NCI-H345 (cell line): ENCODE measurements around the gene SLC7A11.
A peak's percentile ranks its signal among the peaks of the same experiment; 100 is the strongest.

ENCODE experiments used
- DNase-seq: peaks from one replicate; lab custom pipeline; 2025; lab: John Stamatoyannopoulos, UW

SLC7A11 gene

DNA sequence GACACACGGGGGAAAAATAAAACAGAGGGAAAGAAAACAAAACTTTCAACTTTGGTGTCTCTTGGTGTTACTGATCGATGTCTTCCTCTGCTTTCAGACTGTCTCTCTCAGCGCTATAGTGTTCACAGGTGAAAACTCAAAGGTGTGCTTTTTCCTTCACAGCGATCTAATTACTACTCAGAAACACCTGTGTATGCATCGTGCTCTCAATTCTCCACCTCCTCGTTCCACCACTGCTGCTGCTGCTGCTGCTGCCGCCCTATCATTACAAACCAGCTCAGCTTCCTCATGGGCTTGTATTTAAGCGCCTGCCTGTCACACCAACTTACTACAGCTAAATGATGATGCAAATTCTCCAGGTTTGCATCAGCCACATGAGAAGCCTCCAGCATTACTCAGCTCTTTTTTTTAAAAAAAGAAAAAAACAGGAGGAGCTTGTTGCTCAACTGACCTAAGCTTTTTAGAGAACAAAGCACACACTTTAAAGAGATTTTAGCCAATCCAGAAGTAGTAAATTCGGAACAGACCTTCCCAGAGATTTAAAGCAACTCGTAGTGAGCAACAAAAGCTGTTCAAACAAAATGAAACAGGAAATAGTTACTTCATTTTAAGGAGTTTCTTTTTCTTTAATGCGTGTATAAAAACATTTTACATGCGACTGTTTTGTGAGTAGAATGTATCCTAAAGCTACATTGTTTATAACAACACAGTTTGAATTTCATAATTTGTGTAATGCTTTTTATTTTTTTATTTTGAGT is at the start of gene SLC7A11:
SLC7A11 (minus strand) TSS at position 274 of the 758 bp plus-strand sequence. CDS start 280 bp downstream, outside the sequence.
- DNase-seq = peak; percentile 79

DNA sequence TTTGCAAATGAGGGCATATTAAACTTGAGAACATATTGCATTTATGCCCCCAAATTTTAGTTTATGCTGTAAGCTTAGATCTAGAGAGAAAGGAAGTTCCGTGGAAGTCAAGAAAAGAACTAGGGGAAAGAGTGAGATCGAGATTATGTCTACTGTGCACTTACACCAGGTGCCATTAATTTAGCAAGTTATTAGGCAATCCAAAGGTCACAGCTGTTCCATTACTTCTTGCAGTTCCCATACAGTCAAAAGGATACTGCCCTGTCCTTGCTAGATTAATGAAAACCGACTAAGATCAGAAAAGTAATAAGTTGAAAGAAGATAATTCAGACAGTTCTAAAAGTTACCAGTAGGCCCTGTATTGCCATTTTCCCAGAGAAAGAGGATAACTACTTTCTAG is 49.3 kb upstream of the SLC7A11 start:
- no peak for DNase-seq

DNA sequence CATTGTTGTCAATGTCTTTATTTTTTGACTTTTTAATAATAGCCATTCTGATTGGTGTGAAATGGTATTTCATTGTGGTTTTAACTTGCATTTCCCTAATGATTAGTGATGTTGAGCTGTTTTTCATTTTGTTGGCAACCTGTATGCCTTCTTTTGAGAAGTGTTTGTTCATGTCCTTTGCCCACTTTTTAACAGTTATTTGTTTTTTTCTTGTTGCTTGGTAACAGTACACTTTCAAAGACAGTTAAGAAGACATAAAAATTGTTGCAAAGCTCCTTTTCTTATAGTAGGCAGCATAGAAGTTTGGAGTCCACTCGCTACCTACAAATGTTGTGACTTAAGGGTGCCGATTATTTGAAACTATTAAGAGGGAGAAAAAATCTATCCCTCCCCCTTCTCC is 48.7 kb upstream of the SLC7A11 start:
- DNase-seq = no peak

DNA sequence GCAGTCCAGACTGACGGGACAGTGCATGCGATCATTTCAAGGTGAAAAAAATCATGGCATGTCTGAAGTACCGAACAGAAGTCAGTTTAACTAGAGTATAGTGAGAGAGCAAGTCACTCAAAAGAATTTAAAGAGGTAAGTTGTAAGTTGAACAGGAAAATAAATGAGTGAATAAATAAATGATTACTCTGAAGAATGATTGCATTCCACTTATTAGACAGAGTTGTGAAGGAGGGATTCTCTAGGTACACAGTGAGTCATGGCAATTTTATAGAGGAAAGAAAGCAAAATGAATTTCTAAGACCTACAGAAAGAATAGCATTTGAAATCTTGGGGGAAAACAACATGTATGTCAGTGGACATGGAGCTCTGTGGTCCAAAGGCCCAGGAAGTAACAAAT is 37.1 kb upstream of the SLC7A11 start:
- DNase-seq = no peak

DNA sequence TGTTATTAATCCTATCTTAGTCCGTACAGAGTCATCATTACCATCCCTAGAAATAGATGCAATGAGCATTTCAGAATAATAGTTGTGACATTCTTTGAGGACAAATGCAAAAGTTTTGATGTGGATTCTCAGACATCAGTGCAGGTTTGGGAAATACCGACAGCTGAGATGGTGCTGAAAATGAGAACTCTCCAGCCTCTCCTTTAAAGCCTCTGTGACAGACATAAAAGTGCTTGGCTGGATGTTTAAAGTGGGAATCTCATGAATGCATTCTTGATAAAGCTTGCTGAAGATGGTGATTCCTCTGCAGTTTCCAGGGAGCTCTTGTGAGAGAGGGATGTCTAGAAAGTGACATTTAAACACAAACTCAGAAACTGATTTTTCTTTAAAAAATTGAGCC is 35.0 kb upstream of the SLC7A11 start:
- DNase-seq = no peak

DNA sequence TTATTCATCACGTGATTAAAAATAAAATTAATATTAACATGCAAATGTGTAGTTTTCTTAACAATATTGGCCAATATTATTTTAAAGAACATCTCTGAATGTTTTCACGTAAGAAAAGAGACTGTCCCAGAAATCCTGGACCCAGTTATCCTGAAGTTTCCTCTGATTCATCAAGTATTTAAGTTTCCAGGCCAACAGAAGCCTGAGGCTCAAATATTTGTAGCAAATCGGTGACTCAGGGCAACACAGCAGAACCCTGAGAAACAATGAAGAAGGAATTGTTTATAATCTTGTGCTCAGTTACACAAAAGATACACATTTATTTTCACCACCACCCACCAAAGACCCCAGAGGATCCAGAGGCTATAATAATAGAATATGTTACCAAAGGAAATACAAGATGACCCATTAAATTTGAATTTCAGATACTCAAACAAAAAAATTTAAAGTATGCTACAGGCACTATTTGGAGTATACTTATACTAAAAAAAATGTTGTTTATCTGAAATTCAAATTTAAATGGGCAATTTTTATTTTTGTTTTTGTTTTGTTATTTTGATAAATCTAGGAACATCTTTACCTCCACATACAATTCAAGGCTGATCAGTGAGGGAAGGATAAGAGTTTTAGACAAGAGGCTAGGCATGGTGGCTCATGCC is 33.9 kb upstream of the SLC7A11 start:
- no peak for DNase-seq

DNA sequence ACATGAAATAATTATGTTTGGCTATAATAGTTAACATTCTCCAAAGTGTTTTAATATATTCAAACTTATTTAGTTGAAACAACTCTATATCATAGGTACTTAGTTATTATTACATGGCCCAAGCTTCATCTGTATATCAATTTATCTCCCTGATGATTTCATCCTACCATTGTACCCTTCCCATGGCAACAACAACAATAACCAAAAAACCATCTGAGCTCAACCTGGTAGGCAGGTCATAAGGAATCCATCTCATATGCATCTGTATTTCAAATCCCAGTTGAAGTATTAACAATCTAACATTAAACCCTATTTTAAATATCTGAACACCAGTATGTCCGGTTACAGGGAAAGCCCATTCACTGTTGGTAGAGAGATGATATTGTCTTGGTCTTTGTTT is 33.1 kb upstream of the SLC7A11 start:
- no peak for DNase-seq

DNA sequence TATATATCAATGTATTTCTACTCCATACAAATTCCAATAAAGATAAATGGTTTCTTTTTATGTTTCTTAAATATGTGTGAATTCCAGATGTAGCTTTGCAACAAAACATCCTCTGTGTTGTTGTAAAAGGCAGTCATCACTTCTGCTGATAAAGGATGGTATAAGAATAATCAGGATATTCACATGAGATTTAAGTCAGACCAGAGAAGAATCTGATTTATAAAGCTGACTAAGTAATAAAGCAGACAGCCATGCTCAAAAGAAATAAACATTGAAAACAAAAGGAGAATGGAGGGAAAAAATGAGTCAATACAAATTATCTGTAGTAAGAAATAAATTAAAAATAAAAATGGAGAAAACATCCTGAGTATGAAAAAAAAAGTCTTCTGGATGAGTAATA is 27.0 kb upstream of the SLC7A11 start:
- no peak for DNase-seq

DNA sequence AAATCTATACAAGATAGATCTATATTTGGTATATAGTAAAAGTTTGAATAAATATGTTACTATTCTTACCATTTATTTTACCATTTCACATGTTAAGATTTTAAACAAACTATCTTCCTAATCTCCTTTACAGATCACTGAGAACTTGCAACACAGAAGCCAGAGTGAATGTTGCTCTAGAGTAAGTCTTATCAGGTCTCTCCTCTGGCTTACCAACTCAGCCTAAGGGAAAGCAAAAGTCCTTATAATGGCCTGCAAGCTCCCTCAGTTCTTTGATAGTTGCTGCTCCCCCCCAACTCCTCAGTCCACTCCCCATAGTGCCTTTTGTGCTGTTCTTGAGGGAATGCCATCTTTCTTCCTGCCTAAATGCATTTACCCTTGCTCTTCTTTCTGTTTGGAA is 25.7 kb upstream of the SLC7A11 start:
- no peak for DNase-seq

DNA sequence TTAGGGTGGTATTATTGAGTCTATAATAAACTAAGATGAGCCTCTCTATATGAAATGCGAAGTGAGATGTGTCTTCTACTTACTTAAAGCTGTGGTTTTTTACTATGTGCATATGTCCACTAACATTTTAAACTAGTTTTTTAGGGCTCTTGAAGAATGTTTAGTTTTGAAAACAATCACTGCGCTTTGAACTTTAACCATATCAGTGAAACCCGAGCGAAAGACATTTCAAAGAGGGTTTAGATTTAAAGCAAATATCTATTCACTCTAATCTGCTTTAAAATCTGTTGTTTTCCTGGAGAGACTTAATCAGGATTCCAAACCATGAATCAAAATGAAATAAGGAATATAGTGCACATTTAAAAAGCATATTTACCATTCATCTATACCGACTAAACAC is 24.8 kb upstream of the SLC7A11 start:
- no peak for DNase-seq

DNA sequence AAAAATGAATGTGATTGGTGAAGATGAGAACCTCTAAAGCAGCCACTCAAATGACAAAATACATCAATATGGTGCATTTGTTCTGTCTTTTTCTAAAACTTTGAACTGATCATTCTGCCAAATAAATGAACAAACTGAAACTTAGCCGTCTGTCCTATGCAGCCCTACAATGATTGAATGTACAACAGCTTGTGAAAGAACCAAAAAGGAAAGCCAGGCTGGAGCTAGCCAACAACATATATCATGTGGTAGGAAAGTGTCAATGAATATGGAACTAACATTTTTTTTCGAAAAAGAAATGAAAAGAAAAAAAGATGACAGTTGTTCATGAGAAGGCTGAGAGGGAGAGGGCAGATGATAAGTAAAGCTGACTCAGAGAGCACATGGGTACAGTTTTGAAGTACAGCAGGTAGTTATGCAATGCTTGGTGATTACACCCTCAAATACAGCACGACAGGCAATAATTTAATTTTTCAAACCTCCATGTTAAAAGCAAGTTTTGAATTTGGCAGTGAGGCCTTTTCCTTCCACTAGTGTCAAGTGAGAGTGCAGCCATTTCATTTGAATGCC is 21.2 kb upstream of the SLC7A11 start:
- no peak for DNase-seq

DNA sequence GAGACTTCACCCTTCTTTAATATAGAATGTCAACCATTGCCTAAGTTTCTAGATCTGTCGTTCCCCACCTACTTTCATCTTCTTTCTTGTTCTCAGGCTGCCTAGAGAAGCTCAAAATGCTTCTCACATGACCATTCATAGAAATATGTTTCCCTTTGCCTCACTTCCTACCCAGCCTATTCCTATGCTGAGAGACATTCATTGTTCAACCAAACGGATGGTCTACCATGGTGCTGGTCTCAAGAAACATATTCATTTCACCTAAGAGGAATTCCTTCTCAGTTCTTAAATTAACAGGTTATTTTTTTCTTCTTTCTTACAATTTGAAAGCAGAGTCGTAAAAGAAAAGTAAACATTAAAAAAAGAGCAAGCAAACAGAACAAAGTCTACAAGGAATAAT is 20.3 kb upstream of the SLC7A11 start:
- DNase-seq = no peak

DNA sequence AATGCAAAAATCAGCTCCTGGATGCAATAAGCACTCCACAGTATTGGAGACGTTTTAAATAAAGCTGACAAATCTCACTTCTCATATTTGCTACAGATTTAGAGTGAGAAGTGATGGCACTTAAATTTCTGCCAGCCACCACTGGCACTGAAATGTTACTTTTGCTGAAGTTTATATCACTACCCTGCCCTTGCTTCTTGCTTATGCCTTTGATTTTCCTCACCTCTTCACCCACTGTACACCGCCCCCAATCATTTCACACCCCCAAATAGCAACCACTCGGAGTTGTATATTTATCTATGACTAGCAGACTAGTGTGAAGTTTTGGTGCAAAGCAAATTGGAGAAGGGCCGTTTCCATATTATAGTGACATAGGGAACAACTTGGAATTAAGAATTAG is 19.9 kb upstream of the SLC7A11 start:
- DNase-seq = no peak

DNA sequence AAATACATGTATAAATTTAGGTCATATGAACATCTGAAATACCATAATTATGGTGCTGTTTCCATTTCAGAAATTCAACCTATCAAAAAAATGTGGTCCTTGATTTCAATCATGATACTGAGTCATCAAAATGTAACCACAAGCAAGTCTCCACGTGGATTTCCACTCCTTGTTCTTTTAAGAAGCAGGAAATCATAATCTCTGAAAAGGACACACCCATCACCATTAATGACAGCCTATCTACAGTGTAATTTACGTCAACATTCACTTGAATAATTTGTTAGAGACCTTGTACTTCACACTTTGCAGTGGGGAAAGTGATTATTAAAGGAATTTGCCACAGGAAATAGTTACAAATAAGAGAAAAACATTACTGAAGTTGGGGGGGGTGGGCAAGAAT is 17.7 kb upstream of the SLC7A11 start:
- DNase-seq = no peak

DNA sequence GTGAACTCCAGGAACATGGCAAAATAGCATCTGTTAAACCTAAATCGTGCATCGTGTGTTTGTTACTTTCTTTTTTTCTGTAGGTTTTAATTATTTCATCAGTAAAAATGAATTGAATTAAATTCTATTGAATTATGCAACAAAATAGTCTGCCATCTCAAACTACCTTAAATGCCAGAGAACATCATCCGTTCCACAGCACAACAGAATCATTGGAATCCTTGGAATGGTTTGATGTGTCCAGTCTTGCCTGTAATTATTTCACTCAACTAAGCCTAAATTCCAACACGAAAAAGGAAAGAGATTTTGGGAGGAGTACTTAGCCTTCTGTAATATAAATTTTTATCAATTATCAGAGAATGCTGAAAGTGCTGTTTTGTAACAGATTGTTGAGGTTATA is 17.1 kb upstream of the SLC7A11 start:
- DNase-seq = no peak

DNA sequence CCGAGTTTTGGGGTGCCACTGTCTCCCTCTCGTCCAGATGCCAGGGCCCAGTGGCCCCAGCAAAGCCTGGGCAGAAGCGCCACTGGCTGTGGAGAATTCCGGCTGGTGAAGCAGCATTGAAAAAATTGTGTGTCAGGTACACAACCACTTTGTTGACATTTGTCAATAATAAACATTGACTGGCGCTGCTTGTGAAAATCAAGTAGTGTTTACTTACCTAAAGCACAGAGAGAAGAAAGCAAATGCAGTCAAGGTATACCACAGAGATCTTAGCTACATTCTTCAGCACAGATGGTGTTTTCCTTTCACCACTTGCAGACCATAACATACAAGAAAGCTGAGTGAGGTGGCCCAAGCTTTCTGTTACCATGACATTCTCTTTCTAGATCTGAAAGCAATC is 14.5 kb upstream of the SLC7A11 start:
- no peak for DNase-seq

DNA sequence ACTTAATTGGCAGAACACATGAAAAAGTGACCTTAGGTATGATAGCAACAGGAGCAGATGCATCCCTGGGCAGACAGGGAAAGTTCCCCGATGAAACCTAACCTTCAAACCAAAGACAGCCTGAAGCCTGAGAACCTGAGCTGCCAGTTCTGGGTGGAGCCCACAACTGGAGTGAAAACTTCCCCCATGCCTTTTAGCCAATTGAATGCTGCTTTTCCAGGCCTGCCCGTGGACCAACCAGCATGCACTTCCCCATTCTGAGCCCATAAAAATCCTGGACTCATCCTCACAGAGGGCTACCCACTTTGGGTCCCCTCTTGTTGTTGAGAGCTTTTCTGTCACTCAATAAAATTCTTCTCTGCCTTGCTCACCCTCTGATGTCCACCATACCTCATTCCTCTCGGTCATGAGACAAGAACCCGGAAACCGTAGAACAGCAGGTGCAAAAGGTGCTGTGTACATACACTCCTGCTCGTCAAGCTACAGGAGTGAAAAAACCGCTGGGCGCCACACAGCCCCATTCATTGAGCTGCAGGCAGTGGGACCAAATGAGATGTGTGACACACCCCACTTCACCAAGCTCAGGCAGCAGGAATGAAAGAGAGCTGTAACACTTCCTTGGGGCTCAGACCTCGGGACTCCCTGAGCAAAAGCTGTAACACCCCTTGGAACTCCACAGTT is 13.9 kb upstream of the SLC7A11 start:
- DNase-seq = no peak

DNA sequence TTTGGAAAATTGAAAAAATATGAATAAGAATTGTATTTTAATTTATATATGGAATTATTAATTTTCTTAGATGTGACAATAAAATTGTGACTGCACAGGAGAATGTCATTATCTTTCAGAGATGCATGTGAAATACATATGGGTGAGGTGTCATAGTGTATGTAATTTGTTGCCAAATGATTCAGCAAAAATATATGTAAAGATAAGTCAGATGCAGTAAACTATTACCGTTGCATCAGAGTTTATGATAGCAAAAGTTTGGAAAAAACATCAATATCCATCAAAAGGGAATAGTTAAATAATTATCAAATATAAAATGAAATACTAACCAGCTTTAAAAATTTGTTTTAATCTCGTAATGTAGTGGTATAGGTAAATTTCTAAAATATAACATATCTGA is 10.4 kb upstream of the SLC7A11 start:
- no peak for DNase-seq

DNA sequence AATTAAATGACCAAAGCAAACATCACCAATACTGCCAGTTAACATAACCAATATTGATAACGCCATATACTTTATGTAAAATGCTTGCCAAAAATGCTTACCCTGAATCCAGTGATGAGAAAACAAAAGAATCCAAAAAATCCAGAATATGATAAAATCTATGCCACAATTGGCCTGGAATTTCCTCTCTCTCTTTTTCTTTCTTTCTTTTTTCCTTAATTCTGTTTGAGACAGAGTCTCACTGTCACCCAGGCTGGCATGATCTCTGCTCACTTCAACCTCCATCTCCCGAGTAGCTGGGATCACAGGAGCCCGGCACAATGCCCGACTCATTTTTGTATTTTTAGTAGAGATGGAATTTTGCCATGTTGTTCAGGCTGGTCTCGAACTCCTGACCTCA is 9.8 kb upstream of the SLC7A11 start:
- no peak for DNase-seq

DNA sequence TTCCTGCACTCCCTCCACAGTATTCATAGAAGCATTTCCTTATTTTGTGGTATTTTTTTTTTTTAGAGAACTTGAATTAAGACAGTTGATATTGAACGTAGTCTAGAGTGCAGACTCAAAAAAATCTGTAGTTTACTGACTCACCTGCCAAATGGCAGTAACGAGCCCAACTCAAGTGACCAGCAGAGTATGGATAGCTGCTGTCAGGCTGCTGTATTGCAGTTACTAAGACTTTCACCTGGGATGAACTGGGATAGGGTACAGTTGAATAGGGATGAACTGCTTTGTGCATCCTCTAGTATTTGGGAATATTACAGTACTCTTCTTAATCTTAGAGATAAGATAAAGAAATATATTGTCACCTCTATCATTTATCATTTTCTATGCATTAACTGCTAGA is 7.0 kb upstream of the SLC7A11 start:
- no peak for DNase-seq

DNA sequence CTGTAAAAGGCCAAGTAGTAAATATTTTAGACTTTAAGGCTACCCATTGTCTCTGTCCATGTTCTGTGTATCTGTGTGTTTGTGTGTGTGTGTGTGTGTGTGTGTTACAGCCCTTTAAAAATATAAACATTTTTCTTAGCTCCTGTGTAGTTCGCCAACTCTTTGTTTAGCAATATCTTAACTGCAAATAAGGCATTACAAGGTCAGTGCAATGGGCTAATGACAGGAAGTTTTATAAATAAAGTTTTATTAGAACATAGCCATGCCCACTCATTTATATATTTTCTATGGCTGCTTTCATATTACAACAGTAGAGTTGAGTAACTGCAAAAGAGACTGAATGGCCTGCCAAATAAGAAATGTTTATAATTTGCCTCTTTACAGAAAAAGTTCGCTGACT is 5.9 kb upstream of the SLC7A11 start:
- DNase-seq = no peak

DNA sequence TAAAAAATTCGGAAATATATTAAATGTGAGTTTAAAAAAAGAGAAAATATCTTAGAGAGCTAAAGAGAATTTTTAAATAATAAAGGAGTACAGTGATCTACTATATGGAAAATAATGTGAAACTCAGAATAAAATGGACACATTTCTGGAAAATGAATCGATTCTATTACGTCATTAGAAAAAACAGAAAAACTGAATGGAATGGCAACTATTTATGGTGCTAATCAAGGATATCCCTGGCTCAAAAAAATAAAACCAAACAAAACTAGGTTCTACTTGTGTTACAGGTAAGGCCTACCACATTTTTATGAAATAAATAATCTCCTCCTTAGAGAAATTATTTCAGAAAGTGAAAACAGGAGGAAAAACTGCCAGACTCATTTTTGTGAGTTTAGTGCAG is 5.5 kb upstream of the SLC7A11 start:
- no peak for DNase-seq

DNA sequence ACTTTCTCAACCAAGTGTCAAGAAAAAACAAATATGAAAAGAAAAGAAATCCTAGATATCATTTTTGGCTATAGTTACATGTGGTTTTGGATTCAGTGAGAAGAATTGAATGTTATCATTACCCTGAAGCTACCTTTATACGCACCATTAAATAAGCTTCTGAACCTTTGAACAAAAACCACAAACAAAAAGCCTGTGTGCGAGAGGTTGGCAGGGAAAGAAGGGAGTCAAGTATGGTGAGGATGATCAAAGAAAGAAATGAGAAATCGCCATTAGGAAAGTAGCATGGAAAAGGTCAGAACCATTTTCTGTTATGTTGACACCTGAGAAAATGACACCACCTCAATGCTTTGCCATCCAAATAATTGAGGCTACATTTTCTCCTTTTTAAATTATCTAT is 1.2 kb upstream of the SLC7A11 start:
- DNase-seq = peak; percentile 28
